HCT116 (cell line): ENCODE results near the gene DCP1B. TPM values are rescaled to one million over a fixed set of nuclear protein-coding genes. Genes with fewer than 3 reads are reported as not detected.

Experiments used
- ATAC-seq: fragments of 200-7000 bp; cut with Tn5 transposase; 2 replicates; pipeline ENCODE4 v1.9.1; 2020; ENCODE audit warnings: mild to moderate bottlenecking, moderate library complexity
- BruUV-seq: library from RNA; stranded (reverse); fragments of 400-500 nt; replicated peaks from 2 replicates; lab custom pipeline; 2021; lab: Mats Ljungman, UMichigan
- CTCF ChIA-PET: fragments of 300-600 bp; sonication (Branson Sonifier 250); formaldehyde crosslinking; loops from one replicate; lab custom pipeline; 2021; ENCODE audit warnings: antibody characterized with exemption; lab: Charles Lee
- POLR2A ChIA-PET: fragments of 300-600, 350-600 bp; sonication (Branson Sonifier 250); formaldehyde crosslinking; loops from one replicate; lab custom pipeline; 2021; ENCODE audit warnings: antibody characterized with exemption; lab: Charles Lee
- RAD21 ChIA-PET, 2 experiments: fragments of 300-600 bp; sonication (Branson Sonifier 250); formaldehyde crosslinking; loops; one replicate each; lab custom pipeline; 2023; ENCODE audit warnings: low total read pairs in 2 of 2; ENCODE audit not compliant: uncharacterized antibody in 2 of 2, unreplicated experiment in 2 of 2, low non-redundant PET in 1 of 2; lab: Charles Lee
- DNase-seq: peaks from one replicate; pipeline ENCODE4 v3.0.0-alpha.2; 2010; ENCODE audit warnings: low read depth, low spot score
- H2AFZ ChIP-seq: fragments of 200-600 bp; shearing (Covaris generic), sonication (generic); 2 replicates; pipeline ENCODE4 v1.6.1; 2017; ENCODE audit warnings: low read depth, mixed run types, mixed read lengths, antibody characterized with exemption, low read length; ENCODE audit not compliant: poor library complexity, severe bottlenecking
- H3K27ac ChIP-seq: 2 replicates; pipeline ENCODE4 v1.5.1; 2012; ENCODE audit warnings: low read depth, low read length
- H3K27me3 ChIP-seq: fragments of 200-600 bp; sonication (generic); 2 replicates; pipeline ENCODE4 v1.6.1; 2016; ENCODE audit warnings: mixed run types, low read length, mixed read lengths; ENCODE audit not compliant: insufficient read depth
- H3K36me3 ChIP-seq, 2 experiments: fragments of 200-500 bp in 1 of 2; fragments of 200-600 bp in 1 of 2; sonication (Bioruptor generic) in 1 of 2; sonication (generic) in 1 of 2; 2 replicates each; pipeline versions ENCODE4 v1.5.1 to v1.6.1; 2014 to 2016; ENCODE audit warnings: low read length in 2 of 2, inconsistent platforms in 1 of 2, mixed read lengths in 1 of 2, mixed run types in 1 of 2; ENCODE audit not compliant: insufficient read depth in 2 of 2, control insufficient read depth in 1 of 2
- H3K4me1 ChIP-seq, 2 experiments: fragments of 200-600 bp in 1 of 2; sonication (generic) in 1 of 2; 2 replicates each; pipeline versions ENCODE4 v1.5.1 to v1.6.1; 2012 to 2017; ENCODE audit warnings: low read length in 2 of 2, inconsistent platforms in 1 of 2, mild to moderate bottlenecking in 1 of 2, mixed read lengths in 1 of 2, mixed run types in 1 of 2, moderate library complexity in 1 of 2; ENCODE audit not compliant: insufficient read depth in 2 of 2, control insufficient read depth in 1 of 2
- H3K4me2 ChIP-seq: fragments of 200-600 bp; sonication (generic); 2 replicates; pipeline ENCODE4 v1.6.1; 2017; ENCODE audit warnings: mixed run types, low read length, mixed read lengths
- H3K4me3 ChIP-seq, 2 experiments: fragments of 200-600 bp in 1 of 2; sonication (generic) in 1 of 2; replicated peaks in 1 of 2; 2 replicates each; pipeline ENCODE4 v1.5.1; 2011 to 2016; ENCODE audit warnings: low read length in 2 of 2, control low read depth in 1 of 2, low read depth in 1 of 2, mild to moderate bottlenecking in 1 of 2, mixed read lengths in 1 of 2, mixed run types in 1 of 2
- H3K79me2 ChIP-seq: fragments of 200-600 bp; sonication (generic); 2 replicates; pipeline ENCODE4 v1.6.1; 2017; ENCODE audit warnings: mild to moderate bottlenecking, mixed run types, low read length, moderate library complexity, mixed read lengths; ENCODE audit not compliant: insufficient read depth
- H3K9ac ChIP-seq: fragments of 200-600 bp; sonication (generic); 2 replicates; pipeline ENCODE4 v1.6.1; 2016; ENCODE audit warnings: low read length, mixed read lengths
- H3K9me2 ChIP-seq: fragments of 200-600 bp; sonication (generic), shearing (Covaris generic); 2 replicates; pipeline ENCODE4 v1.6.1; 2017; ENCODE audit warnings: mixed run types, mild to moderate bottlenecking, moderate library complexity; ENCODE audit not compliant: insufficient read depth
- H3K9me3 ChIP-seq, 2 experiments: fragments of 200-500 bp in 1 of 2; fragments of 200-600 bp in 1 of 2; sonication (Bioruptor generic) in 1 of 2; sonication (generic) in 1 of 2; 2 replicates each; pipeline ENCODE4 v1.6.1; 2014 to 2017; ENCODE audit warnings: low read length in 2 of 2, mixed read lengths in 2 of 2, inconsistent platforms in 1 of 2, low read depth in 1 of 2, mild to moderate bottlenecking in 1 of 2, mixed run types in 1 of 2, moderate library complexity in 1 of 2; ENCODE audit not compliant: control insufficient read depth in 1 of 2, insufficient read depth in 1 of 2
- H4K20me1 ChIP-seq: fragments of 200-600 bp; sonication (generic), shearing (Covaris generic); 2 replicates; pipeline ENCODE4 v1.6.1; 2017; ENCODE audit warnings: mixed run types, mild to moderate bottlenecking, moderate library complexity; ENCODE audit not compliant: insufficient read depth
- CBX3 ChIP-seq: IDR thresholded peaks from 2 replicates; pipeline ENCODE4 v1.6.1; 2012; ENCODE audit warnings: low read depth
- CEBPB ChIP-seq: IDR thresholded peaks from 2 replicates; pipeline ENCODE4 v1.6.1; 2012; ENCODE audit warnings: low read depth
- ELF1 ChIP-seq: IDR thresholded peaks from 2 replicates; pipeline ENCODE4 v1.6.1; 2012; ENCODE audit warnings: low read depth, borderline replicate concordance
- EZH2phosphoT487 ChIP-seq: fragments of 200-600 bp; IDR thresholded peaks from 2 replicates; pipeline ENCODE4 v1.6.1; 2018; ENCODE audit warnings: antibody characterized with exemption, borderline replicate concordance
- POLR2AphosphoS5 ChIP-seq: IDR thresholded peaks from 2 replicates; pipeline ENCODE4 v1.6.1; 2011; ENCODE audit warnings: mild to moderate bottlenecking, low read depth, low read length, moderate library complexity
- REST ChIP-seq: IDR thresholded peaks from 2 replicates; pipeline ENCODE4 v1.6.1; 2012; ENCODE audit warnings: low read depth
- SIN3A ChIP-seq: IDR thresholded peaks from 2 replicates; pipeline ENCODE4 v1.6.1; 2012; ENCODE audit warnings: low read depth
- TCF7L2 ChIP-seq: IDR thresholded peaks from 2 replicates; pipeline ENCODE4 v1.7.0; 2011; ENCODE audit warnings: borderline replicate concordance, inconsistent platforms; ENCODE audit not compliant: insufficient read depth, insufficient read length; ENCODE audit errors: extremely low read depth
- YY1 ChIP-seq: IDR thresholded peaks from 2 replicates; pipeline ENCODE4 v1.6.1; 2011; ENCODE audit warnings: low read length, low read depth, moderate library complexity, mild to moderate bottlenecking; ENCODE audit not compliant: insufficient replicate concordance; ENCODE audit errors: extremely low read depth
- ZFX ChIP-seq: fragments of 450-650 bp; IDR thresholded peaks from 2 replicates; pipeline ENCODE4 v1.6.1; 2017
- ZNF274 ChIP-seq: fragments of 200-500 bp; sonication (Bioruptor generic); IDR thresholded peaks from 2 replicates; pipeline ENCODE4 v1.6.1; 2014; ENCODE audit warnings: mild to moderate bottlenecking, low read depth, low read length, inconsistent platforms
- intact Hi-C: fragments of 100-400 bp; cut with micrococcal nuclease; formaldehyde crosslinking; loops from 2 replicates; pipeline ENCODE4 v1.10.0; 2022
- total RNA-seq: library from RNA; stranded (reverse); gene quantifications from one replicate; pipeline ENCODE4 v1.2.1, GENCODE V29; 2021; ENCODE audit not compliant: unreplicated experiment

Gene DCP1B
- total RNA-seq, 1 experiment from 2014 or later, result 13.8 TPM

GRCh38 chr12:2023365-2023764, 19.1 kb upstream of the DCP1B start:
- ChIA-PET RAD21 (no interaction called here), CTCF (interaction anchor here (1.1 kb wide), 1 partner anchor 11 kb away, joined by 3 read pairs; no protein-coding TSS in a partner anchor), POLR2A (no interaction called here)
- no peak overlapping the region for H3K4me3 ChIP-seq
- BruUV-seq, result no TSS peak
- H3K27ac ChIP-seq, result no peak overlapping the region
- H3K4me1 ChIP-seq, result no peaks in the 10 kb centered on the region
- H3K9ac ChIP-seq, result no peak overlapping the region
- intact Hi-C loops, result no loop called here
- DNase-seq (no peak), ATAC-seq (no peak)
- no peak overlapping the region for H3K4me2 ChIP-seq
- H3K27me3 ChIP-seq, result peaks cover 61% of the 10 kb centered on the region
- no peaks in the 10 kb centered on the region for H4K20me1 ChIP-seq
- H3K79me2 ChIP-seq, result no peaks in the 10 kb centered on the region
- H3K9me3 ChIP-seq, result no peaks in the 10 kb centered on the region
- TF ChIP-seq CEBPB, result no peak
- no peak for TF ChIP-seq CBX3
- TF ChIP-seq ZNF274, result no peak
- TF ChIP-seq EZH2phosphoT487, result no peak
- TF ChIP-seq ZFX, result no peak
- TF ChIP-seq POLR2AphosphoS5, result no peak
- TF ChIP-seq YY1, result no peak
- no peak for TF ChIP-seq ELF1
- no peak for TF ChIP-seq TCF7L2
- TF ChIP-seq REST, result no peak
- no peak for TF ChIP-seq SIN3A
- H3K36me3 ChIP-seq, result no peaks in the 10 kb centered on the region
- H2AFZ ChIP-seq, result no peak overlapping the region
- H3K9me2 ChIP-seq, result no peaks in the 10 kb centered on the region
